ENCODE results near the gene NOTCH1. TPM values are rescaled to one million over a fixed set of nuclear protein-coding genes. Genes with fewer than 3 reads are reported as not detected.

Gene NOTCH1
- total RNA-seq, 2 donors from 2014 or later, result 71.6 to 84.2 TPM

DNA sequence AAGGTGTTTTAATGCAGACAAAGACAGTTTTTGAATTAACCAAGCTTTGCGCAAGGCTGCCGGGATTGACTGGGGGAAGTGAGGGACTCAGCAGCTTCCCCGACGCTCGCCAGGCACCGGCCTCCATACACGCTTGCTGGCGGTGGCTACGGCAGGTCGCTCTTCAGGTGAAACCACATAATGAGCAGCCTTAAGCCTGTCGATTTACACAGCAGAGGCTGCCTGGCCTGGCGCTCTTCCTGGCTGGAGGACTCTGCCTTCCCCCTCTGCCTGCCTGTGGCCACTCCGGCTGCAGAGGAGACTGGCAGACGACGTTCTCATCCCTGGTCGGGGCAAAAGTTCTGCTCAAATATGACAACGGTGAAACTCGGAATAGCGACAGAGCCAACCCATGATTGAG is 9.0 kb upstream of the NOTCH1 start:
- H3K36me3 Mint-ChIP-seq (ENCODE audit: insufficient read depth in 2 of 2), result peaks cover 0 to 8% of the 10 kb centered on the region in 2 donors
- no peak overlapping the region for H3K4me3 Mint-ChIP-seq
- no peak for DNase-seq
- H3K9me3 Mint-ChIP-seq, result peaks cover 3 to 6% of the 10 kb centered on the region in 2 donors
- ATAC-seq (replicated peaks in 1 of 2), result no peak
- no peak overlapping the region for H3K27ac Mint-ChIP-seq
- peaks cover 35% of the 10 kb centered on the region for H3K4me1 Mint-ChIP-seq (ENCODE audit: low read depth)
- H3K27me3 Mint-ChIP-seq (ENCODE audit: low read depth), result peaks cover 6% of the 10 kb centered on the region

DNA sequence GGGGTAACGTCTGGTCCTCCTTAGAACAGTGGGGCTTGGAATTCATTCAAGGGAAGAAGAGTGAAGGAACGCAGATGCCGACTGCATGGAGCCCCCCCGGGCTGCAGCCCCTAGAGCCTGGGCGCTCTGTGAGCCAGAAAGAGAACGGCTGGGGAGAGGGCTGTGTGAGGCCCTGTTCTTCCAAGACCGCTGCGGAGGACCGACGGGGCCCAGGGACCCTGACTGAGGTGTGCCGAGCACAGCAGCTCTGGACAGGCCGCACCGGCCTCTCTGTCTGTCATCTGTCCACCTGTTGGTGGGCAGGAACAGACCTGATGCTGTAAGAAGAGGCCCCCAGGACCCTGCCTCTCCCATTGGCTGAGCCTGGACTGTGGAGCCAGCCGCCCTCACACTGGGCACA is 7.7 kb upstream of the NOTCH1 start:
- DNase-seq (no peak), ATAC-seq (replicated peaks in 1 of 2) (no peak)
- Mint-ChIP-seq H3K27ac (no peak overlapping the region), H3K4me3 (no peak overlapping the region), H3K27me3 (ENCODE audit: low read depth) (peaks cover 6% of the 10 kb centered on the region), H3K9me3 (peaks cover 0 to 2% of the 10 kb centered on the region in 2 donors), H3K36me3 (ENCODE audit: insufficient read depth in 2 of 2) (peaks cover 0 to 2% of the 10 kb centered on the region in 2 donors), H3K4me1 (ENCODE audit: low read depth) (peaks cover 30% of the 10 kb centered on the region)

DNA sequence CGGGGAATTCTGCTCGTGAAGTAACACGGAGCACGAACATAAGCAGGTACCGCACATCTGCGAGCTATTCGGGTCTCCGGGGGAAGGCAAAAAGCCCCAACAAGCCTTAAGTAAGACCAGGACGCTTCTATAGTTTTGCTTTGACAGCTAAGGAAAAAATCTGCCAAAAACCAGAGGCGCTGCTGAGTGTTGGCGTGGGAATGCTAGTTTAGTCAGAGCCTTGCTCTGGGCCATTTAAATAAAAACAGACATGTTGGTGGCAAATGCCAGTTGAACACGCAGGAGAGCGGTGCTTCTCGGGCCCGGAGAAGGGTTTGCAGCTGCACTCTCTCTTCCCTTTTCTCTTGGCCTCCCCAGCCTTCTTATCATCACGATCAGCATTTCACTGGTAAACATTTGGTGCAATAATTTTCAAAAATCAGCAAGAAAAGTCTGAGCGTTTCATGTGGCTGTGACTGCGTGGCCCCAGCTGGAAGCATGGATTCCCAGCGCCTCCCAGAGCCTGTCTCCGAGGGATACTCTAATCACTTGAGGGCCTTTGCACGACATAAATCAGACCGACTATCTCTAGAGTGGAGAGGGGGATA is 6.4 kb upstream of the NOTCH1 start:
- ATAC-seq (replicated peaks in 1 of 2) (peak; percentile 37 to 53), DNase-seq (no peak)
- H3K4me1 Mint-ChIP-seq (ENCODE audit: low read depth), result peaks cover 29% of the 10 kb centered on the region

GRCh38 chr9:136551401-136552116 is 5.7 kb upstream of the NOTCH1 start:
- peak in 1 of 2 donors; percentile 30 for ATAC-seq (replicated peaks in 1 of 2)
- DNase-seq, result no peak
- H3K4me3 Mint-ChIP-seq, result peak overlapping the region; percentile 52 to 76
- peaks cover 6% of the 10 kb centered on the region for H3K27me3 Mint-ChIP-seq (ENCODE audit: low read depth)
- no peak overlapping the region for H3K27ac Mint-ChIP-seq
- H3K9me3 Mint-ChIP-seq, result no peaks in the 10 kb centered on the region
- H3K4me1 Mint-ChIP-seq (ENCODE audit: low read depth), result peaks cover 35% of the 10 kb centered on the region
- no peaks in the 10 kb centered on the region for H3K36me3 Mint-ChIP-seq (ENCODE audit: insufficient read depth in 2 of 2)

More for the DNA sequence above, 6.4 kb upstream of the NOTCH1 start:
- H3K4me3 Mint-ChIP-seq, result peak overlapping the region; percentile 49 to 76
- H3K9me3 Mint-ChIP-seq, result no peaks in the 10 kb centered on the region
- H3K27me3 Mint-ChIP-seq (ENCODE audit: low read depth), result peaks cover 6% of the 10 kb centered on the region
- H3K36me3 Mint-ChIP-seq (ENCODE audit: insufficient read depth in 2 of 2), result no peaks in the 10 kb centered on the region
- no peak overlapping the region for H3K27ac Mint-ChIP-seq

GRCh38 chr9:136550439-136551289 is 4.8 kb upstream of the NOTCH1 start:
- Mint-ChIP-seq H3K27me3 (ENCODE audit: low read depth) (peaks cover 6% of the 10 kb centered on the region), H3K4me3 (peak overlapping the region in 1 of 2 donors; percentile 76), H3K36me3 (ENCODE audit: insufficient read depth in 2 of 2) (no peaks in the 10 kb centered on the region), H3K4me1 (ENCODE audit: low read depth) (peaks cover 35% of the 10 kb centered on the region), H3K9me3 (no peaks in the 10 kb centered on the region), H3K27ac (no peak overlapping the region)
- ATAC-seq (replicated peaks in 1 of 2), result no peak
- no peak for DNase-seq

- peaks cover 6% of the 10 kb centered on the region for H3K27me3 Mint-ChIP-seq (ENCODE audit: low read depth)
- no peak for DNase-seq
- H3K4me1 Mint-ChIP-seq (ENCODE audit: low read depth), result peaks cover 35% of the 10 kb centered on the region
- no peaks in the 10 kb centered on the region for H3K9me3 Mint-ChIP-seq
- no peak for ATAC-seq (replicated peaks in 1 of 2)
- H3K27ac Mint-ChIP-seq, result no peak overlapping the region
- H3K36me3 Mint-ChIP-seq (ENCODE audit: insufficient read depth in 2 of 2), result no peaks in the 10 kb centered on the region
- no peak overlapping the region for H3K4me3 Mint-ChIP-seq
Observed at GRCh38 chr9:136549010-136549980, 3.4 kb upstream of the NOTCH1 start.

DNA sequence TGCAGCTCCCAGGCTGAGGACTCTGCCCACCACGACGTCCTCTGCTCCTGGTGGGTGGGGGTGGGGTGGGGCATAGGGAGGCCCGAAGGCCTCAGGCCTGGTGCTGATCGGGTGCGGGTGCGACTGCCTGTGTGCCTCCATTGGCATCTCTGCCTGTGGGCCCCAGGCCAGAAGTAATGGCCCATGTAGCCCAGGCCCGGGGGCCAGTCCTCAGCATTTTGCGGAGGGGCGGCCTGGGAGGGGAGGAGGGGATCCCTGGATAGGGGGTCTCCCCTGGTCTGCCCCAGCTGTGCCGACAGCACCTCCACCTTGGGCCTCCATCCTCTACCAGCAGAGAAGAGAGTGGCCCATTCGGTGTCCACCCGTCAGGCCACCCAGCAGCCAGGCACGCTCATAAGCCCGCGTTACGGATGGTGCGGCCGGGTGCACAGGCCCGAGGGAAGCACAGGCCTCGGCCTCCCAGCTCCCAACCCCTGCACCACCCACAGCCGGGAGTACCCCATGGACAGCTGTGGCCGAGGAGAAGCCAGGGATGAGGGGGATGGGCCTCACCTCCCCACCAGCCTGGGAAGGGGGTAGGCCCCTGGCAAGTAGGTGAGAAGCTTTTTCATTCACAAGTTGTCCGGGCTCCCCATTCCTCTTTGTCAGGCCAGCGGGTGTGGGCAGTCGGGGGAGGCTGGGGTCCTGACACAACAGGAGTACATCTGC is 1.8 kb upstream of the NOTCH1 start:
- H3K27ac Mint-ChIP-seq, result no peak overlapping the region
- DNase-seq, result no peak
- H3K4me1 Mint-ChIP-seq (ENCODE audit: low read depth), result peaks cover 50% of the 10 kb centered on the region
- peaks cover 6% of the 10 kb centered on the region for H3K27me3 Mint-ChIP-seq (ENCODE audit: low read depth)
- no peaks in the 10 kb centered on the region for H3K9me3 Mint-ChIP-seq
- peaks cover 0 to 2% of the 10 kb centered on the region in 2 donors for H3K36me3 Mint-ChIP-seq (ENCODE audit: insufficient read depth in 2 of 2)
- ATAC-seq (replicated peaks in 1 of 2), result no peak
- peak overlapping the region in 1 of 2 donors; percentile 91 for H3K4me3 Mint-ChIP-seq

DNA sequence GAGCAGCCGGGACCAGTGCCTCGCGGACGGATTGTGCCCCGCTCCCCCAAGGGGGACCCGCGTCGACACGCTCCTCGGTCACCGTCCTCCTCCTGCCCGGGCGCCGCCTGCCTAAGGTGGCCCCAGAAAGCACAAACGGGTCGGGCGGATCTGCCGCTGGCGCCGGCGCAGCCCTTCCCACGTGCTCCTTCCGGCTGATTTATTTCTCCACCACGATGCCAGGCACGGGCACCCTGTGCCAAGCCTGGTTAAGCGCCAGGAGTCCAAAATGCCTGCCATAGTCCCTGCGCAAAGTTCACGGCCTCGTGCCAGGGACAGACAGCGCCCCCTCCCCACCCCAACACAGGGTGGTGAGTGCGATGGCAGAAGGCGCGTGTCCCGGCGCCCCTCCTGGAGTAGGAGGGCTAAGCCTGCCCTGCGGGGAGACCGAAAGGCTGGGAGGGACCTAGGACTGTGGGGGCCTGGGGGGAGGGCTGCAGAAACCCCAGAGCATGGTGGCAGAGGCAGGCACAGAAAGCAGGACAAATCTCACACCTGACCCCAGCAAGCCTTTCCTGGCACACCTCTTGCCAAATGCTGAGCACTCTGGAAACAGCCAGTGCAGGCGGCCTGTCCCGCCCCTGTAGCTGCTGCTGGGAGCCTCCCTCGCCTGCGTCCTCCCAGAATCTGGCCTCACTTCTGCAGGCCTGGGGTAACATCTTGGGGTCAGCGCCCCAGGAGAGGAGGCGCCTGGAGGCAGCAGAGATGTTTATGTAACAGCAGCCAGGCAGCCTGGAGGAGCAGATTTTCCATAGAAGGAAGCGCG is 1.1 kb upstream of the NOTCH1 start:
- Mint-ChIP-seq H3K9me3 (no peaks in the 10 kb centered on the region), H3K36me3 (ENCODE audit: insufficient read depth in 2 of 2) (peaks cover 0 to 2% of the 10 kb centered on the region in 2 donors), H3K4me3 (peak overlapping the region; percentile 81 to 91), H3K27me3 (ENCODE audit: low read depth) (peaks cover 6% of the 10 kb centered on the region), H3K27ac (no peak overlapping the region), H3K4me1 (ENCODE audit: low read depth) (peaks cover 50% of the 10 kb centered on the region)
- ATAC-seq (replicated peaks in 1 of 2), result peak; percentile 18 to 33
- peak; percentile 75 to 76 for DNase-seq

GRCh38 chr9:136545692-136545964 is 220 bp downstream of the NOTCH1 start:
- Mint-ChIP-seq H3K27me3 (ENCODE audit: low read depth) (no peaks in the 10 kb centered on the region), H3K36me3 (ENCODE audit: insufficient read depth in 2 of 2) (peaks cover 0 to 4% of the 10 kb centered on the region in 2 donors), H3K4me1 (ENCODE audit: low read depth) (peaks cover 50% of the 10 kb centered on the region), H3K4me3 (no peak overlapping the region), H3K27ac (no peak overlapping the region), H3K9me3 (no peaks in the 10 kb centered on the region)
- DNase-seq (no peak), ATAC-seq (replicated peaks in 1 of 2) (no peak)

- Mint-ChIP-seq H3K9me3 (no peaks in the 10 kb centered on the region), H3K4me3 (peak overlapping the region; percentile 92 to 95), H3K36me3 (ENCODE audit: insufficient read depth in 2 of 2) (peaks cover 0 to 6% of the 10 kb centered on the region in 2 donors), H3K27me3 (ENCODE audit: low read depth) (no peaks in the 10 kb centered on the region), H3K4me1 (ENCODE audit: low read depth) (peaks cover 50% of the 10 kb centered on the region), H3K27ac (no peak overlapping the region)
- peak; percentile 52 to 55 for ATAC-seq (replicated peaks in 1 of 2)
- DNase-seq, result peak; percentile 84 to 85
Observed at GRCh38 chr9:136544964-136545691, 720 bp downstream of the NOTCH1 start.

- no peak overlapping the region for H3K27ac Mint-ChIP-seq
- H3K4me3 Mint-ChIP-seq, result peak overlapping the region; percentile 92 to 95
- ATAC-seq (replicated peaks in 1 of 2) (peak; percentile 10 to 17), DNase-seq (peak; percentile 73 to 78)
- H3K4me1 Mint-ChIP-seq (ENCODE audit: low read depth), result peaks cover 53% of the 10 kb centered on the region
- H3K36me3 Mint-ChIP-seq (ENCODE audit: insufficient read depth in 2 of 2), result peaks cover 0 to 6% of the 10 kb centered on the region in 2 donors
- no peaks in the 10 kb centered on the region for H3K9me3 Mint-ChIP-seq
- no peaks in the 10 kb centered on the region for H3K27me3 Mint-ChIP-seq (ENCODE audit: low read depth)
Observed at GRCh38 chr9:136544548-136544963, 1.3 kb downstream of the NOTCH1 start.
